Keratinocyte (primary cell): Measurements from ENCODE around the gene IGF1R. TPM values are rescaled to one million over a fixed set of nuclear protein-coding genes. Genes with fewer than 3 reads are reported as not detected.

ENCODE experiments used
- DNase-seq: peaks from one replicate; pipeline ENCODE4 v3.0.0-alpha.2; 2011; ENCODE audit warnings: low read depth, missing footprints, low spot score
- FAIRE-seq: peaks from 2 replicates; lab custom pipeline; 2011; peaks lifted over from hg19 to GRCh38; lab: Jason Lieb, UNC
- H2AFZ ChIP-seq: 2 replicates; pipeline ENCODE4 v1.6.0; 2012; ENCODE audit warnings: low read length, control low read depth, inconsistent platforms; ENCODE audit not compliant: control insufficient read depth
- H3K27ac ChIP-seq: 2 replicates; pipeline ENCODE4 v1.5.1; 2011; ENCODE audit warnings: low read length; ENCODE audit not compliant: control insufficient read depth, insufficient read depth
- H3K27me3 ChIP-seq: 3 replicates; pipeline ENCODE4 v1.6.0; 2011; ENCODE audit warnings: low read length; ENCODE audit not compliant: control insufficient read depth, insufficient read depth; ENCODE audit errors: extremely low read depth
- H3K36me3 ChIP-seq, 2 experiments: 2 replicates in 1 of 2; 3 replicates in 1 of 2; pipeline ENCODE4 v1.5.1; 2011; ENCODE audit warnings: low read length in 2 of 2, mild to moderate bottlenecking in 1 of 2; ENCODE audit not compliant: control insufficient read depth in 2 of 2, insufficient read depth in 2 of 2; ENCODE audit errors: extremely low read depth in 1 of 2
- H3K4me1 ChIP-seq: 3 replicates; pipeline ENCODE4 v1.5.1; 2011; ENCODE audit warnings: low read length; ENCODE audit not compliant: control insufficient read depth, insufficient read depth; ENCODE audit errors: extremely low read depth
- H3K4me2 ChIP-seq: 3 replicates; pipeline ENCODE4 v1.6.0; 2011; ENCODE audit warnings: low read depth, low read length; ENCODE audit not compliant: control insufficient read depth, insufficient read depth; ENCODE audit errors: extremely low read depth
- H3K4me3 ChIP-seq, 3 experiments: fragments of 200-600 bp in 1 of 3; sonication (generic) in 1 of 3; 2 replicates in 2 of 3; 3 replicates in 1 of 3; pipeline ENCODE4 v1.5.1; 2011 to 2016; ENCODE audit warnings: low read length in 3 of 3, mild to moderate bottlenecking in 3 of 3, control low read depth in 2 of 3, inconsistent platforms in 1 of 3, low read depth in 1 of 3, mixed read lengths in 1 of 3, mixed run types in 1 of 3, moderate library complexity in 1 of 3; ENCODE audit not compliant: control insufficient read depth in 2 of 3, insufficient read depth in 2 of 3; ENCODE audit errors: extremely low read depth in 1 of 3
- H3K79me2 ChIP-seq: 2 replicates; pipeline ENCODE4 v1.6.0; 2012; ENCODE audit warnings: low read length; ENCODE audit not compliant: control insufficient read depth, insufficient read depth
- H3K9ac ChIP-seq: 3 replicates; pipeline ENCODE4 v1.6.0; 2011; ENCODE audit warnings: low read length; ENCODE audit not compliant: control insufficient read depth, insufficient read depth; ENCODE audit errors: extremely low read depth
- H3K9me1 ChIP-seq: 3 replicates; pipeline ENCODE4 v1.6.0; 2011; ENCODE audit warnings: low read length; ENCODE audit not compliant: control insufficient read depth, insufficient read depth; ENCODE audit errors: extremely low read depth
- H3K9me3 ChIP-seq: 2 replicates; pipeline ENCODE4 v1.5.1; 2012; ENCODE audit warnings: low read depth, low read length; ENCODE audit not compliant: control insufficient read depth
- H4K20me1 ChIP-seq: 3 replicates; pipeline ENCODE4 v1.6.0; 2011; ENCODE audit warnings: low read length; ENCODE audit not compliant: control insufficient read depth, insufficient read depth; ENCODE audit errors: extremely low read depth
- CTCF ChIP-seq, 3 experiments: IDR thresholded peaks in 1 of 3; conservative IDR thresholded peaks in 1 of 3; optimal IDR thresholded peaks in 1 of 3; 2 replicates in 2 of 3; 3 replicates in 1 of 3; pipeline versions ENCODE3 to v1.5.1; 2011; ENCODE audit warnings: low read length in 3 of 3, mild to moderate bottlenecking in 3 of 3, moderate library complexity in 2 of 3, control low read depth in 1 of 3, inconsistent platforms in 1 of 3; ENCODE audit not compliant: insufficient read depth in 2 of 3; ENCODE audit errors: extremely low read depth in 1 of 3
- EZH2 ChIP-seq: IDR thresholded peaks from one replicate; pipeline ENCODE4 v1.6.1; 2012; ENCODE audit warnings: inconsistent platforms, mild to moderate bottlenecking, low read length, moderate library complexity
- dilution Hi-C: fragments of 300-500 bp; cut with MboI; formaldehyde crosslinking; loops from one replicate; pipeline ENCODE4 v1.7.0; 2020; ENCODE audit warnings: low sequenced_read_pairs; ENCODE audit not compliant: extremely low pct_ligation_motif_present
- polyA plus RNA-seq, 5 experiments: library from polyadenylated mRNA; depleted of rRNA in 3 of 5; stranded (reverse) in 3 of 5; stranded (forward) in 1 of 5; unstranded in 1 of 5; fragments of >200 nt; gene quantifications; 1 replicate in 1 of 5; 2 replicates in 3 of 5; 3 replicates in 1 of 5; pipeline versions ENCODE4 v1.2.1 to v1.2.3, GENCODE V29; 2011 to 2012; ENCODE audit warnings: missing spikeins in 2 of 5, low read depth in 1 of 5, low replicate concordance in 1 of 5

IGF1R gene
- polyA plus RNA-seq, 1 donor (not counting 4 experiments of a cell fraction or from before 2014, with no cell fraction given): 14.5 TPM

- TF ChIP-seq CTCF (optimal IDR thresholded peaks at IDR 0.05 in 1 of 3, IDR thresholded peaks at IDR 0.05 in 1 of 3, conservative IDR thresholded peaks at IDR 0.05 in 1 of 3; ENCODE audit: extremely low read depth in 1 of 3, insufficient read depth in 2 of 3, low read length in 3 of 3) (no peak), EZH2 (no peak)
- peaks cover 10 to 12% of the 10 kb centered on the region in 2 experiments for H3K36me3 ChIP-seq
- H3K27me3 ChIP-seq: no peaks in the 10 kb centered on the region
- dilution Hi-C loops: no loop called here
- H3K4me3 ChIP-seq: no peak overlapping the region
- H3K79me2 ChIP-seq: peaks cover 98% of the 10 kb centered on the region
- H3K27ac ChIP-seq: no peak overlapping the region
- DNase-seq (no peak), FAIRE-seq (no peak)
- H2AFZ ChIP-seq: no peak overlapping the region
- no peaks in the 10 kb centered on the region for H3K9me1 ChIP-seq
- no peaks in the 10 kb centered on the region for H3K9me3 ChIP-seq
- no peak overlapping the region for H3K4me2 ChIP-seq
- H4K20me1 ChIP-seq: peaks cover 8% of the 10 kb centered on the region
- H3K9ac ChIP-seq: no peak overlapping the region
- H3K4me1 ChIP-seq: peaks cover 3% of the 10 kb centered on the region
Measured at GRCh38 chr15:98708037-98708590, 59.8 kb downstream of the IGF1R start.

- FAIRE-seq (no peak), DNase-seq (no peak)
- Histone ChIP-seq H3K9me3 (no peaks in the 10 kb centered on the region), H3K9me1 (peaks cover 9% of the 10 kb centered on the region), H3K79me2 (peaks cover 97% of the 10 kb centered on the region), H3K4me2 (no peak overlapping the region), H3K9ac (no peak overlapping the region), H2AFZ (no peak overlapping the region), H3K36me3 (peaks cover 10 to 12% of the 10 kb centered on the region in 2 experiments), H3K4me3 (no peak overlapping the region), H3K27ac (no peak overlapping the region), H4K20me1 (peaks cover 19% of the 10 kb centered on the region), H3K4me1 (peaks cover 13% of the 10 kb centered on the region), H3K27me3 (no peaks in the 10 kb centered on the region)
- TF ChIP-seq CTCF (optimal IDR thresholded peaks at IDR 0.05 in 1 of 3, IDR thresholded peaks at IDR 0.05 in 1 of 3, conservative IDR thresholded peaks at IDR 0.05 in 1 of 3; ENCODE audit: extremely low read depth in 1 of 3, insufficient read depth in 2 of 3, low read length in 3 of 3): no peak
- no peak for TF ChIP-seq EZH2
- dilution Hi-C loops: no loop called here
Measured at GRCh38 chr15:98711810-98712209, 63.5 kb downstream of the IGF1R start.
